HG03439 (cell line): ENCODE measurements around the gene SCLT1.

Source experiments
- ATAC-seq: cut with Tn5 transposase; IDR thresholded peaks from one replicate; pipeline ENCODE4 v1.9.1; 2021; ENCODE audit warnings: mild to moderate bottlenecking, moderate library complexity; ENCODE audit not compliant: unreplicated experiment

SCLT1 gene

GRCh38 chr4:128961405-128961804 lies 131.9 kb downstream of the SCLT1 start:
- no peak for ATAC-seq

GRCh38 chr4:128958194-128958593 lies 135.1 kb downstream of the SCLT1 start:
- ATAC-seq, result no peak

GRCh38 chr4:128957459-128957858 lies 135.9 kb downstream of the SCLT1 start:
- no peak for ATAC-seq

- no peak for ATAC-seq
These were observed 137.6 kb downstream of the SCLT1 start for GRCh38 chr4:128955751-128956150.

- no peak for ATAC-seq
These were observed 138.4 kb downstream of the SCLT1 start for GRCh38 chr4:128954941-128955340.

GRCh38 chr4:128951316-128951715 lies 142.0 kb downstream of the SCLT1 start:
- no peak for ATAC-seq

- ATAC-seq, result no peak
These were observed 142.5 kb downstream of the SCLT1 start for GRCh38 chr4:128950796-128951195.

- no peak for ATAC-seq
These were observed 146.4 kb downstream of the SCLT1 start for GRCh38 chr4:128946916-128947315.

GRCh38 chr4:128942607-128943006 lies 150.7 kb downstream of the SCLT1 start:
- no peak for ATAC-seq

- ATAC-seq, result no peak
These were observed 152.4 kb downstream of the SCLT1 start for GRCh38 chr4:128940971-128941370.

- ATAC-seq, result no peak
These were observed 163.3 kb downstream of the SCLT1 start for GRCh38 chr4:128930051-128930450.

GRCh38 chr4:128924951-128925350 lies 168.4 kb downstream of the SCLT1 start:
- ATAC-seq, result no peak

GRCh38 chr4:128921954-128922353 lies 171.4 kb downstream of the SCLT1 start:
- no peak for ATAC-seq

GRCh38 chr4:128917781-128918180 lies 175.6 kb downstream of the SCLT1 start:
- no peak for ATAC-seq

GRCh38 chr4:128916832-128917231 lies 176.5 kb downstream of the SCLT1 start:
- ATAC-seq, result peak; percentile 56

GRCh38 chr4:128915544-128915943 lies 177.8 kb downstream of the SCLT1 start:
- ATAC-seq, result no peak

GRCh38 chr4:128913228-128913627 lies 180.1 kb downstream of the SCLT1 start:
- no peak for ATAC-seq

GRCh38 chr4:128908735-128909134 lies 184.6 kb downstream of the SCLT1 start:
- ATAC-seq, result no peak

GRCh38 chr4:128907981-128908380 lies 185.4 kb downstream of the SCLT1 start:
- ATAC-seq, result no peak

- no peak for ATAC-seq
These were observed 186.8 kb downstream of the SCLT1 start for GRCh38 chr4:128906581-128906980.

GRCh38 chr4:128904821-128905220 lies 188.5 kb downstream of the SCLT1 start:
- ATAC-seq, result no peak

GRCh38 chr4:128880662-128881061 lies 212.7 kb downstream of the SCLT1 start:
- no peak for ATAC-seq

- ATAC-seq, result no peak
These were observed 213.4 kb downstream of the SCLT1 start for GRCh38 chr4:128879971-128880370.

- ATAC-seq, result no peak
These were observed 214.1 kb downstream of the SCLT1 start for GRCh38 chr4:128879283-128879682.
